ENCODE data around the gene NGLY1.

The NGLY1 gene

DNA sequence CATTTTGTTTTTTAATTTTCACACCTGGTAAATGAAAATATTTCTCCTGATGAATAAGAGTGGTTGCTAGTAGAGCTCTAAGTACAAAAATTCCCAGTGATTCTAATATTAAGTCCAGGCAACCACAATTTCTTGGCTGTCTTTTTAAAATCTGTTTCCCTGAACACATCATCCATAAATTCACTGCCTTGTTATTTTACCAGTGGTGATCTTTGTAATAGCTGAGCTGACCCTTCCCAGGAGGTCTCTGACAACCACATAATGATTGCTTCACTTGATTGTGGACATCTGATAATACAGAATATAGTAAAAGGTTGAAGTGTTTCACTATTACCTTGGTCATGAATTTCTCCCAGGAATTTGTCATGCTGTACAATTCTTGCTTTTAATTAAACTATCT is 104.7 kb downstream of the NGLY1 start:
- Mint-ChIP-seq H3K4me1 (ENCODE audit: low read depth) (no peaks in the 10 kb centered on the region), H3K9me3 (no peaks in the 10 kb centered on the region), H3K36me3 (ENCODE audit: low read depth) (no peaks in the 10 kb centered on the region), H3K4me3 (no peak overlapping the region), H3K27me3 (ENCODE audit: low read depth) (peaks cover 25% of the 10 kb centered on the region), H3K27ac (no peak overlapping the region)

DNA sequence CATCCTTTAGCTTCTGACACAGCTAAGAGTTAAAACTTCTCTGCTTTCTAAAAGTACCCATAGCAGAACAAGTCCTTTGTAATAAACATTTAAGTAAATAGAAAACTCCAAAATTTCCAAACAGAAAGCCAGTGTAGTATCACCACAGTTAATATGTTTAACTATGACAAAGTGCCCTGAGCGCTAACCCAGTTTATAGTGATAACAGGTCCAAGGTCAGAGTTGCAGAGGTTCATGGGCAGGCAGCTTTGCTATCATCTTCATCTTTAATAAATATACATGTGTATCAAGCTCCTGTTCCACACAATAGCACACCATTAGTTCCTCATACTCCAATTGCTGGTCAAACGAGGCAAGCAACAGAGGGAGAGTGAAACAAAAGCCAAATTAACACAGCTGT is 106.1 kb downstream of the NGLY1 start:
- Mint-ChIP-seq H3K4me3 (no peak overlapping the region), H3K36me3 (ENCODE audit: low read depth) (no peaks in the 10 kb centered on the region), H3K9me3 (no peaks in the 10 kb centered on the region), H3K27me3 (ENCODE audit: low read depth) (peaks cover 25% of the 10 kb centered on the region), H3K4me1 (ENCODE audit: low read depth) (no peaks in the 10 kb centered on the region), H3K27ac (no peak overlapping the region)

DNA sequence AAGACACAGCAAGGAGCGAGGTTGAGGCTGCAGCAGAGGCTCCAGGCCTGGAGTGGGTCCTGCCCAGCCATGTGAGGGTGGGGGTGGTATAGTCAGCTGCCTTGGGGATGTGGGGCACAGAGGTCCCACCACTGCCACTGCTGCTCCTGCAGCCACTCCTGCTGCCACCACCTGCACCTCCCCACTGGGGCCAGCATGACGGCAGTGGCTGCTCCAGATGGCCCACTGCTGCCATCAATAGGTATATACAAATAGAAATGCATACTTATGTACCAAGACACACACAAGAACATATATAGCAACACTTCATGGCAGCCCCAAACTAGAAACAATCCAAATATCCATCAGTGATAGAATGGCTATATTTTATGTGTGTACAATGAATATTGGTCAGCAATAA is 108.6 kb downstream of the NGLY1 start:
- Mint-ChIP-seq H3K27ac (no peak overlapping the region), H3K4me1 (ENCODE audit: low read depth) (peaks cover 1% of the 10 kb centered on the region), H3K27me3 (ENCODE audit: low read depth) (peaks cover 22% of the 10 kb centered on the region), H3K36me3 (ENCODE audit: low read depth) (no peaks in the 10 kb centered on the region), H3K9me3 (no peaks in the 10 kb centered on the region), H3K4me3 (no peak overlapping the region)

DNA sequence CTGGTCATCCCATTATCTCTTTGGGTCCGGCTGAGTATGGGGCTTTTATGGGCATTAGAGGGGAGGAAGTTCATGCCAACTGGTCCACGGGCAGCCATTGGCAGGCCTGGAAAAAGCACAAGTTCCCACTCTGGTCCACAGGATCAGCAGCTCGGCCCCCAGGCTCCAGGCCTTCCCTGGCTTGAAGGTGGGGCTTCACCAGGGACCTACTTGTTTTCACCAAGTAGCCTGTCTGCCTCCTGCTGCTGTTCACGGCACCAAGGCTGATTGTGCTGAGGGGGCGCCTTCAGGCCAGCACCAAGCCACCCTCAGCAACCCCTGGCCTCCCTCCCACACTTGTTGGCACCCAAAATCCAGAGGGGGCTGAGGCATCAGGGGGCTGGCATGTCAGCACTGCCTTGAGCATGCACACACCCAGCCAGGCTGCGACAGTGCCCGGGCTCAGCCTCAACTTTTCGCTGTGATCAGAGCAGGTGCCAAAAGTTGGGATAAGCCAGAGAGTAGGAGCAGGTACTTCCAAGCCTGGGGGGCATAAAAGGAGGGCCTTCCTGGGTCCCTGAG is 109.4 kb downstream of the NGLY1 start:
- no peaks in the 10 kb centered on the region for H3K36me3 Mint-ChIP-seq (ENCODE audit: low read depth)
- no peak overlapping the region for H3K27ac Mint-ChIP-seq

More for the DNA sequence above, 109.4 kb downstream of the NGLY1 start:
- peaks cover 1% of the 10 kb centered on the region for H3K4me1 Mint-ChIP-seq (ENCODE audit: low read depth)
- H3K27me3 Mint-ChIP-seq (ENCODE audit: low read depth) = peaks cover 26% of the 10 kb centered on the region
- no peak overlapping the region for H3K4me3 Mint-ChIP-seq
- H3K9me3 Mint-ChIP-seq = no peaks in the 10 kb centered on the region

All from T-helper 1 cell treated with Interleukin-12 subunit alpha and Interleukin-12 subunit beta and Interleukin-4 antibody, amounts not matched to agents 30 μg/mL and 1 μg/mL, for 36 hours (primary cell).